Astrocyte (in vitro differentiated cells and primary cell): ENCODE measurements around the gene PEBP1.

ENCODE experiments used
- EZH2 ChIP-seq: IDR thresholded peaks from 2 replicates; pipeline ENCODE4 v1.6.1; 2012; ENCODE audit warnings: mild to moderate bottlenecking, low read length, inconsistent platforms; ENCODE audit not compliant: insufficient read depth
- TF ChIP-seq, protein P1 (sequence below): IDR thresholded peaks from 2 replicates; pipeline ENCODE4 v1.5.1; 2011; ENCODE audit warnings: low read depth, mild to moderate bottlenecking, inconsistent platforms, low read length, moderate library complexity; ENCODE audit not compliant: insufficient read depth

GRCh38 chr12:118166946-118167345, 31.0 kb downstream of the PEBP1 start:
- TF ChIP-seq, protein P1, sequence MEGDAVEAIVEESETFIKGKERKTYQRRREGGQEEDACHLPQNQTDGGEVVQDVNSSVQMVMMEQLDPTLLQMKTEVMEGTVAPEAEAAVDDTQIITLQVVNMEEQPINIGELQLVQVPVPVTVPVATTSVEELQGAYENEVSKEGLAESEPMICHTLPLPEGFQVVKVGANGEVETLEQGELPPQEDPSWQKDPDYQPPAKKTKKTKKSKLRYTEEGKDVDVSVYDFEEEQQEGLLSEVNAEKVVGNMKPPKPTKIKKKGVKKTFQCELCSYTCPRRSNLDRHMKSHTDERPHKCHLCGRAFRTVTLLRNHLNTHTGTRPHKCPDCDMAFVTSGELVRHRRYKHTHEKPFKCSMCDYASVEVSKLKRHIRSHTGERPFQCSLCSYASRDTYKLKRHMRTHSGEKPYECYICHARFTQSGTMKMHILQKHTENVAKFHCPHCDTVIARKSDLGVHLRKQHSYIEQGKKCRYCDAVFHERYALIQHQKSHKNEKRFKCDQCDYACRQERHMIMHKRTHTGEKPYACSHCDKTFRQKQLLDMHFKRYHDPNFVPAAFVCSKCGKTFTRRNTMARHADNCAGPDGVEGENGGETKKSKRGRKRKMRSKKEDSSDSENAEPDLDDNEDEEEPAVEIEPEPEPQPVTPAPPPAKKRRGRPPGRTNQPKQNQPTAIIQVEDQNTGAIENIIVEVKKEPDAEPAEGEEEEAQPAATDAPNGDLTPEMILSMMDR: no peak
- TF ChIP-seq EZH2: no peak
